H9 (cell line): ENCODE results near the gene PDE4B. TPM values are rescaled to one million over a fixed set of nuclear protein-coding genes. Genes with fewer than 3 reads are reported as not detected.

Experiments
- DNase-seq: peaks from one replicate; pipeline ENCODE4 v3.0.0-alpha.2; 2017
- H2AFZ ChIP-seq: one replicate; pipeline ENCODE4 v1.6.1; 2013; ENCODE audit warnings: mild to moderate bottlenecking, low read length, control low read depth, moderate library complexity
- H2AK5ac ChIP-seq: 2 replicates; pipeline ENCODE4 v1.6.1; 2013; ENCODE audit warnings: low read length, control low read depth, mixed read lengths; ENCODE audit not compliant: insufficient read length
- H2BK120ac ChIP-seq: one replicate; pipeline ENCODE4 v1.6.1; 2013; ENCODE audit warnings: low read depth, mild to moderate bottlenecking, low read length, control low read depth, inconsistent platforms; ENCODE audit not compliant: poor library complexity, severe bottlenecking
- H2BK12ac ChIP-seq: 2 replicates; pipeline ENCODE4 v1.6.1; 2013; ENCODE audit warnings: low read length, control low read depth, mixed read lengths, low read depth; ENCODE audit not compliant: insufficient read length
- H2BK15ac ChIP-seq: 2 replicates; pipeline ENCODE4 v1.6.1; 2013; ENCODE audit warnings: low read depth, low read length, control low read depth
- H2BK20ac ChIP-seq: one replicate; pipeline ENCODE4 v1.6.1; 2013; ENCODE audit warnings: low read depth, mild to moderate bottlenecking, low read length, control low read depth, inconsistent platforms; ENCODE audit not compliant: poor library complexity, severe bottlenecking
- H2BK5ac ChIP-seq: 2 replicates; pipeline ENCODE4 v1.6.1; 2013; ENCODE audit warnings: low read length, control low read depth, mixed read lengths; ENCODE audit not compliant: insufficient read length
- H3K14ac ChIP-seq: 2 replicates; pipeline ENCODE4 v1.6.1; 2013; ENCODE audit warnings: low read length, control low read depth; ENCODE audit not compliant: insufficient read depth
- H3K18ac ChIP-seq: 2 replicates; pipeline ENCODE4 v1.6.1; 2013; ENCODE audit warnings: low read depth, mild to moderate bottlenecking, mixed read lengths, low read length, control low read depth; ENCODE audit not compliant: insufficient read length
- H3K23ac ChIP-seq: 2 replicates; pipeline ENCODE4 v1.6.1; 2013; ENCODE audit warnings: low read length, control low read depth, mixed read lengths, low read depth; ENCODE audit not compliant: insufficient read length
- H3K23me2 ChIP-seq: 2 replicates; pipeline ENCODE4 v1.6.1; 2013; ENCODE audit warnings: low read depth, mild to moderate bottlenecking, mixed read lengths, low read length, control low read depth; ENCODE audit not compliant: insufficient read length, poor library complexity, severe bottlenecking
- H3K27ac ChIP-seq: 2 replicates; pipeline ENCODE4 v1.5.1; 2013; ENCODE audit warnings: low read length, control low read depth, mixed read lengths, low read depth; ENCODE audit not compliant: insufficient read length
- H3K27me3 ChIP-seq: 2 replicates; pipeline ENCODE4 v1.6.1; 2013; ENCODE audit warnings: low read length, control low read depth, inconsistent platforms; ENCODE audit not compliant: insufficient read depth
- H3K4ac ChIP-seq: 2 replicates; pipeline ENCODE4 v1.6.1; 2013; ENCODE audit warnings: low read depth, mild to moderate bottlenecking, control low read depth, inconsistent platforms, low read length, moderate library complexity
- H3K4me1 ChIP-seq: 2 replicates; pipeline ENCODE4 v1.6.1; 2013; ENCODE audit warnings: low read length, control low read depth, inconsistent platforms; ENCODE audit not compliant: insufficient read depth
- H3K4me2 ChIP-seq: 2 replicates; pipeline ENCODE4 v1.6.1; 2013; ENCODE audit warnings: low read length, control low read depth, mixed read lengths; ENCODE audit not compliant: insufficient read length, insufficient read depth
- H3K56ac ChIP-seq: 2 replicates; pipeline ENCODE4 v1.6.1; 2013; ENCODE audit warnings: low read depth, mild to moderate bottlenecking, mixed read lengths, low read length, control low read depth; ENCODE audit not compliant: insufficient read length
- H3K79me1 ChIP-seq: 2 replicates; pipeline ENCODE4 v1.6.1; 2013; ENCODE audit warnings: low read depth, mild to moderate bottlenecking, moderate library complexity, low read length, control low read depth, inconsistent platforms; ENCODE audit not compliant: insufficient read depth, poor library complexity, severe bottlenecking
- H3K79me2 ChIP-seq: 2 replicates; pipeline ENCODE4 v1.6.1; 2013; ENCODE audit warnings: low read length, control low read depth, inconsistent platforms; ENCODE audit not compliant: insufficient read depth
- H3K9ac ChIP-seq: 2 replicates; pipeline ENCODE4 v1.6.1; 2013; ENCODE audit warnings: low read length, control low read depth, mixed read lengths; ENCODE audit not compliant: insufficient read length; ENCODE audit errors: extremely low read depth
- H3K9me3 ChIP-seq: one replicate; pipeline ENCODE4 v1.6.1; 2013; ENCODE audit warnings: low read depth, low read length, inconsistent platforms; ENCODE audit not compliant: control insufficient read depth
- H3T11ph ChIP-seq: one replicate; pipeline ENCODE4 v1.6.1; 2013; ENCODE audit warnings: mild to moderate bottlenecking, low read length, control low read depth, inconsistent platforms
- H4K20me1 ChIP-seq: one replicate; pipeline ENCODE4 v1.6.1; 2013; ENCODE audit not compliant: control insufficient read depth, insufficient read length, insufficient read depth
- H4K5ac ChIP-seq: 2 replicates; pipeline ENCODE4 v1.6.1; 2013; ENCODE audit warnings: low read depth, mild to moderate bottlenecking, mixed read lengths, low read length, control low read depth; ENCODE audit not compliant: insufficient read length
- H4K8ac ChIP-seq: replicated peaks from 2 replicates; pipeline ENCODE4 v1.6.1; 2013; ENCODE audit warnings: low read length, control low read depth, mixed read lengths, low read depth; ENCODE audit not compliant: insufficient read length
- H4K91ac ChIP-seq: 2 replicates; pipeline ENCODE4 v1.6.1; 2013; ENCODE audit warnings: low read depth, mild to moderate bottlenecking, moderate library complexity, mixed read lengths, low read length, control low read depth; ENCODE audit not compliant: insufficient read length
- H3K27ac Mint-ChIP-seq, 3 experiments: 2 replicates in 2 of 3; 3 replicates in 1 of 3; pipeline ENCODE4 v1.8.0; 2020 to 2021; ENCODE audit warnings: mixed read lengths in 3 of 3, mild to moderate bottlenecking in 1 of 3, moderate library complexity in 1 of 3
- H3K27me3 Mint-ChIP-seq: 2 replicates; pipeline ENCODE4 v1.8.0; 2021; ENCODE audit warnings: low read depth, mild to moderate bottlenecking, moderate library complexity, mixed read lengths
- H3K36me3 Mint-ChIP-seq, 3 experiments: 2 replicates in 2 of 3; 3 replicates in 1 of 3; pipeline ENCODE4 v1.8.0; 2020 to 2021; ENCODE audit warnings: low read depth in 3 of 3, mixed read lengths in 3 of 3; ENCODE audit not compliant: insufficient read depth in 1 of 3
- H3K4me1 Mint-ChIP-seq, 2 experiments: 2 replicates each; pipeline ENCODE4 v1.8.0; 2020; ENCODE audit warnings: mixed read lengths in 2 of 2
- H3K4me3 Mint-ChIP-seq, 2 experiments: 2 replicates in 1 of 2; 3 replicates in 1 of 2; pipeline ENCODE4 v1.8.0; 2020 to 2021; ENCODE audit warnings: mild to moderate bottlenecking in 2 of 2, mixed read lengths in 2 of 2, moderate library complexity in 1 of 2
- H3K9me3 Mint-ChIP-seq, 2 experiments: 2 replicates in 1 of 2; 3 replicates in 1 of 2; pipeline ENCODE4 v1.8.0; 2020; ENCODE audit warnings: mild to moderate bottlenecking in 2 of 2, mixed read lengths in 2 of 2, moderate library complexity in 1 of 2
- WGBS: extraction: QIAGEN DNeasy Blood & Tissue Kit; methylation state at CpG from one replicate; pipeline ENCODE4 v1.1.7; 2013; ENCODE audit warnings: missing lambda C conversion rate, low lambda C conversion rate, mixed read lengths; ENCODE audit not compliant: insufficient read length; ENCODE audit errors: extremely low coverage; 5-methylcytosine and 5-hydroxymethylcytosine counted together
- total RNA-seq: library from RNA; stranded (reverse); gene quantifications from 2 replicates; pipeline ENCODE4 v1.2.1, GENCODE V29; 2021
- TF ChIP-seq, protein P1 (sequence below): fragments of 200-600 bp; sonication (generic); conservative IDR thresholded peaks from 3 replicates; pipeline ENCODE4 v1.8.0; 2021; ENCODE audit warnings: antibody characterized with exemption, mild to moderate bottlenecking

Gene PDE4B
- total RNA-seq, 1 experiment from 2014 or later, result 19.8 TPM

DNA sequence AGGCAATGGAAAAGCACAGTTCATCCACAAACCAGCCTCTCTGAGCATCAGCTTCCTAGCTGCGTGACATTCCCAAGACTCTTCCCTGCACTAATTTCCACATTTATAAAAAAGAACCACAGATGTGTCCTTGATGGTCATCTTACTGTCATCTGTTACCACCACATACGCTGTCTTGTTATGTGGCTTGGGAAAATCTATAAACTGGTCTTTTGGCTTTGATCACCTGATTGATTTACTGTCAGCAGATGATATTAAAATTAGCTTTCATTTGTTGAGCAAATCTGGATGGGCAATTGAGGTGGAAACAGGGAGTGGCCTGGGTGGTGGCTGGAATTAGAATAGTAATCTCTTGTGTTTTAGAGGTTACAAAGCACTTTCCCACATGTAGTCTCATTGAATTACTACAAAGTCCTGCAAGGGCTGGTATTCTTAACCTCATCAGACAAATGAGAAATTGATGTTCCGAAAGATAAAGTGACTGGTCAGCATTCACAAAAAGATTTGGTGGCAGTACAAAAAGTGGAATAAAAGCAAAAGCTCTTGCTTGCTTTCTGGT lies 509.6 kb downstream of the PDE4B start:
- Histone ChIP-seq H4K5ac (no peak overlapping the region), H3K9me3 (no peaks in the 10 kb centered on the region), H3K4me1 (no peaks in the 10 kb centered on the region), H3K4me2 (no peak overlapping the region), H2BK15ac (no peak overlapping the region), H4K8ac (no peak overlapping the region), H2AFZ (no peak overlapping the region), H2BK120ac (no peak overlapping the region), H2BK5ac (no peak overlapping the region), H3K23me2 (no peaks in the 10 kb centered on the region), H3K23ac (no peak overlapping the region), H3T11ph (no peak overlapping the region), H4K91ac (no peak overlapping the region), H2AK5ac (no peak overlapping the region), H2BK20ac (no peak overlapping the region), H3K79me1 (no peaks in the 10 kb centered on the region), H3K9ac (no peak overlapping the region), H3K27ac (no peak overlapping the region), H3K14ac (no peak overlapping the region), H3K4ac (no peak overlapping the region), H3K79me2 (no peaks in the 10 kb centered on the region), H3K27me3 (no peaks in the 10 kb centered on the region), H3K56ac (no peak overlapping the region), H4K20me1 (no peaks in the 10 kb centered on the region), H2BK12ac (no peak overlapping the region), H3K18ac (no peak overlapping the region)
- Mint-ChIP-seq H3K27me3 (no peaks in the 10 kb centered on the region), H3K9me3 (no peaks in the 10 kb centered on the region), H3K4me3 (no peak overlapping the region), H3K27ac (no peak overlapping the region), H3K4me1 (no peaks in the 10 kb centered on the region), H3K36me3 (no peaks in the 10 kb centered on the region)
- TF ChIP-seq, protein P1, sequence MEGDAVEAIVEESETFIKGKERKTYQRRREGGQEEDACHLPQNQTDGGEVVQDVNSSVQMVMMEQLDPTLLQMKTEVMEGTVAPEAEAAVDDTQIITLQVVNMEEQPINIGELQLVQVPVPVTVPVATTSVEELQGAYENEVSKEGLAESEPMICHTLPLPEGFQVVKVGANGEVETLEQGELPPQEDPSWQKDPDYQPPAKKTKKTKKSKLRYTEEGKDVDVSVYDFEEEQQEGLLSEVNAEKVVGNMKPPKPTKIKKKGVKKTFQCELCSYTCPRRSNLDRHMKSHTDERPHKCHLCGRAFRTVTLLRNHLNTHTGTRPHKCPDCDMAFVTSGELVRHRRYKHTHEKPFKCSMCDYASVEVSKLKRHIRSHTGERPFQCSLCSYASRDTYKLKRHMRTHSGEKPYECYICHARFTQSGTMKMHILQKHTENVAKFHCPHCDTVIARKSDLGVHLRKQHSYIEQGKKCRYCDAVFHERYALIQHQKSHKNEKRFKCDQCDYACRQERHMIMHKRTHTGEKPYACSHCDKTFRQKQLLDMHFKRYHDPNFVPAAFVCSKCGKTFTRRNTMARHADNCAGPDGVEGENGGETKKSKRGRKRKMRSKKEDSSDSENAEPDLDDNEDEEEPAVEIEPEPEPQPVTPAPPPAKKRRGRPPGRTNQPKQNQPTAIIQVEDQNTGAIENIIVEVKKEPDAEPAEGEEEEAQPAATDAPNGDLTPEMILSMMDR, result no peak
- no CpG with 5 or more reads among the region's 3 CpGs for WGBS
- DNase-seq, result no peak
